ENCODE data around the gene PTPRN.

DNA sequence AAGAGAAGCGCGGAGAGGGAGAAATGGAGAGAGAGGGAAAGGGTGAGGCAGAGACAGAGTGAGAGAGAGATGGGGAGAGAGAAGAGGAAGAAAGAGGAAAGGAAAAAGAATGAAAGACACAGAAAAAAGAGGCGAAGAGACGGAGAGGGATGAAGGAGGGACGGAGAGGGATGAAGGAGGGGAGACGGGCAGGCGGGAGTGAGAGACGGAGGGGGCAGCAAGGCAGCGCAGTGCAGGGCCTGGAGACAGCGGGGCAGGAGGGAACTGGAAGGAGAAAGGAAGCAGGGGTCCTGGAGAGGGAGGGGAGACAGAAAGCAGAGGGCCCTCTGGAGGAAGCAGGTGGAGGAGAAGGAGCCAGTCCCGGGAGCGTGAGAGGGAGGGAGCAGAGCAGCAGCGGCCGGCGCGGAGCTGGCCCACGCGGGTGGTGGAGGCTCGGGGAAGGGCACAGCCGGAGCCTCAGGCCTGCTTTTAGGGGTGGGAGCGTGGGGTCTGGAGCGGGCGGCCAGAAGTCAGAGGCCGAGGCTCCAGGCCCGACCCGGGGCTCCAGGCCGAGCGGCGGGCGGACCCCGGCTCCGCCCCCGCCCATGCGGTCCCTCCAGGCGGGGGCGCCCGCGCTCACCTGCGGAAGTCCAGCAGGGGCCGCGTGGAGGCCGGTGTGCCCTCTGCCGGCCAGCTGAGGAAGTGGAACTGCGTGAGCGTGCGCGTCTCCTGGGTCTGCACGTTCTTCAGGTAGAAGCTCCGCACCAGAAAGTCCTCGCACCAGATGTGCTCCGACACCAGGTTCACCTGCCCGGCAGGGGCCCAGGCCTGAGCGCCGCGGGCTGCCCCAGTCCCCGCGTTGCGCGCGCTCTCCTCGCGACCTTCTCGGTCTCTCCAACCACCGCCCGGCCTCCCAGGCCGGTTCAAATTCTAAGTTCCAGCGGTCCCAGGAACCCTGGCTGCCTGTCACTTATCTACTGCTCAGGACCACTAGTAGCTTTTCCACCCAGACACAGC, 14.5 kb downstream of the PTPRN start:
- TF ChIP-seq, protein P1, sequence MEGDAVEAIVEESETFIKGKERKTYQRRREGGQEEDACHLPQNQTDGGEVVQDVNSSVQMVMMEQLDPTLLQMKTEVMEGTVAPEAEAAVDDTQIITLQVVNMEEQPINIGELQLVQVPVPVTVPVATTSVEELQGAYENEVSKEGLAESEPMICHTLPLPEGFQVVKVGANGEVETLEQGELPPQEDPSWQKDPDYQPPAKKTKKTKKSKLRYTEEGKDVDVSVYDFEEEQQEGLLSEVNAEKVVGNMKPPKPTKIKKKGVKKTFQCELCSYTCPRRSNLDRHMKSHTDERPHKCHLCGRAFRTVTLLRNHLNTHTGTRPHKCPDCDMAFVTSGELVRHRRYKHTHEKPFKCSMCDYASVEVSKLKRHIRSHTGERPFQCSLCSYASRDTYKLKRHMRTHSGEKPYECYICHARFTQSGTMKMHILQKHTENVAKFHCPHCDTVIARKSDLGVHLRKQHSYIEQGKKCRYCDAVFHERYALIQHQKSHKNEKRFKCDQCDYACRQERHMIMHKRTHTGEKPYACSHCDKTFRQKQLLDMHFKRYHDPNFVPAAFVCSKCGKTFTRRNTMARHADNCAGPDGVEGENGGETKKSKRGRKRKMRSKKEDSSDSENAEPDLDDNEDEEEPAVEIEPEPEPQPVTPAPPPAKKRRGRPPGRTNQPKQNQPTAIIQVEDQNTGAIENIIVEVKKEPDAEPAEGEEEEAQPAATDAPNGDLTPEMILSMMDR (IDR thresholded peaks at IDR 0.05; ENCODE audit: control extremely low read depth in 1 of 3, insufficient read depth in 1 of 3, low read depth in 1 of 3, low read length in 3 of 3): peak in 2 of 3 experiments; percentile 98 to 99; a peak in 3 of 4 replicates
- TF ChIP-seq BRCA1 (IDR thresholded peaks at IDR 0.05; ENCODE audit: low read depth, low read length): no peak
- no peak for TF ChIP-seq SP2 (IDR thresholded peaks at IDR 0.05; ENCODE audit: low read length)
- TF ChIP-seq KDM1A (IDR thresholded peaks at IDR 0.05; ENCODE audit: borderline replicate concordance, low read length): no peak
- peak in 1 of 2 experiments; percentile 62; a peak in 2 of 3 replicates for TF ChIP-seq POLR2A (IDR thresholded peaks at IDR 0.05; ENCODE audit: control extremely low read depth in 1 of 2, low read depth in 2 of 2, low read length in 2 of 2)
- TF ChIP-seq POLR2AphosphoS5 (IDR thresholded peaks at IDR 0.05; ENCODE audit: low read depth, low read length): peak; percentile 81
- TF ChIP-seq ZNF274 (IDR thresholded peaks at IDR 0.05; ENCODE audit: borderline replicate concordance, extremely low read depth, low read length): no peak
- peak; percentile 89 for TF ChIP-seq EGR1 (IDR thresholded peaks at IDR 0.05; ENCODE audit: borderline replicate concordance, low read depth, low read length)
- no peak for TF ChIP-seq KDM5A (IDR thresholded peaks at IDR 0.05; ENCODE audit: low read length)
- peak; percentile 68 for TF ChIP-seq JUND (IDR thresholded peaks at IDR 0.05; ENCODE audit: low read length)
